Ovary (tissue), 3 donors: ENCODE data around the gene COL18A1.

ENCODE experiments used
- EP300 ChIP-seq: sonication (generic); formaldehyde crosslinking; IDR thresholded peaks from one replicate; pipeline ENCODE4 v1.6.1; 2017; ENCODE audit warnings: antibody characterized with exemption
- TF ChIP-seq, protein P1 (sequence below), 3 donors: fragments of 450-650 bp in 2 of 3; fragments of 200-600 bp in 1 of 3; IDR thresholded peaks; one replicate each; pipeline versions ENCODE4 v1.5.1 to v1.8.0; 2016 to 2022; ENCODE audit warnings: antibody characterized with exemption in 3 of 3, mild to moderate bottlenecking in 1 of 3
- donor health status: DM: no; HTN: no; CAD: no.

DNA sequence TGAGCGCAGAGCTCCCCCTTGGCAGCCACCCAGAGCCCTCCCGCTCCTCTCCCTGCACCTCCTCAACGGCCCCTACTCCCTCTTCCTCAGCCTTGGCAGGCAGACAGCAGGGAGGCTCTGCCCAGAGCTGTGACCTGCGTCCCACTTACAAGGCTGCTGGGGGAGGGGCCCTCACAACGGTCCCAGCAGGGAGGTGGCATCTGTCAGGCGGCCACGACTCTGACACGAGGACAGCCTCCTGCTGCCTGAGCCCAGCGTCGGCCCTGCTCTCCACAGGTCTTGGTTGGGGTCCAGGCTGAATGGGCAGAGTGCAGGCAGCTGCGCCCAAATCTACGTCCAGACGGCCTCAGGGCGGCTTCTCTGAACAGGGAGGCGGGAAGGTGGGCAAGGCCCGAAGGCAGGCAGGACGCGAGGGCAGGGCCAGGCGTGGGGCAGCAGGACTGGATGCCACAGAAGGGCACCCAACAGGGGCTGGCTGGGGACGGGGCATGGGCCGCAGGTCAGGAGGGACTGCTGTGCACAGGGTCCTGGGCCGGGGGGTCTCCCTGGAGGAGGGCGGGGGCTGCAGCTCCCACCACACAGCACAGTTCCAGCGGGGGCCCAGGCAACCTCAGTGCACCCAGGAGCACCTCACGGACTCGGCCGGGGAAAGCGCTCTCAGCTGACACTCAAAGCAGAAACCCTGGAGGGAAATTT, 129.8 kb downstream of the COL18A1 start:
- TF ChIP-seq, protein P1, sequence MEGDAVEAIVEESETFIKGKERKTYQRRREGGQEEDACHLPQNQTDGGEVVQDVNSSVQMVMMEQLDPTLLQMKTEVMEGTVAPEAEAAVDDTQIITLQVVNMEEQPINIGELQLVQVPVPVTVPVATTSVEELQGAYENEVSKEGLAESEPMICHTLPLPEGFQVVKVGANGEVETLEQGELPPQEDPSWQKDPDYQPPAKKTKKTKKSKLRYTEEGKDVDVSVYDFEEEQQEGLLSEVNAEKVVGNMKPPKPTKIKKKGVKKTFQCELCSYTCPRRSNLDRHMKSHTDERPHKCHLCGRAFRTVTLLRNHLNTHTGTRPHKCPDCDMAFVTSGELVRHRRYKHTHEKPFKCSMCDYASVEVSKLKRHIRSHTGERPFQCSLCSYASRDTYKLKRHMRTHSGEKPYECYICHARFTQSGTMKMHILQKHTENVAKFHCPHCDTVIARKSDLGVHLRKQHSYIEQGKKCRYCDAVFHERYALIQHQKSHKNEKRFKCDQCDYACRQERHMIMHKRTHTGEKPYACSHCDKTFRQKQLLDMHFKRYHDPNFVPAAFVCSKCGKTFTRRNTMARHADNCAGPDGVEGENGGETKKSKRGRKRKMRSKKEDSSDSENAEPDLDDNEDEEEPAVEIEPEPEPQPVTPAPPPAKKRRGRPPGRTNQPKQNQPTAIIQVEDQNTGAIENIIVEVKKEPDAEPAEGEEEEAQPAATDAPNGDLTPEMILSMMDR (IDR thresholded peaks at IDR 0.05), result no peak
- TF ChIP-seq EP300, result no peak
